ENCODE results near the gene PON1.

PON1 gene

GRCh38 chr7:95267754-95268153, 56.6 kb downstream of the PON1 start:
- no peaks in the 10 kb centered on the region for H3K36me3 ChIP-seq (ENCODE audit: control insufficient read depth, insufficient read depth, low read length)
- no peak overlapping the region for H3K27ac ChIP-seq (ENCODE audit: low read depth, low read length)
- H3K9ac ChIP-seq (ENCODE audit: low read length) = no peak overlapping the region
- no peaks in the 10 kb centered on the region for H3K4me1 ChIP-seq (ENCODE audit: control insufficient read depth, insufficient read depth, low read length)
- H3K27me3 ChIP-seq (ENCODE audit: control insufficient read depth, insufficient read depth, low read length) = no peaks in the 10 kb centered on the region
- H3K4me3 ChIP-seq (ENCODE audit: low read length) = no peak overlapping the region

- no peak overlapping the region for H3K27ac ChIP-seq (ENCODE audit: low read depth, low read length)
- no peaks in the 10 kb centered on the region for H3K36me3 ChIP-seq (ENCODE audit: control insufficient read depth, insufficient read depth, low read length)
- no peaks in the 10 kb centered on the region for H3K4me1 ChIP-seq (ENCODE audit: control insufficient read depth, insufficient read depth, low read length)
- no peak overlapping the region for H3K9ac ChIP-seq (ENCODE audit: low read length)
- no peak overlapping the region for H3K4me3 ChIP-seq (ENCODE audit: low read length)
- no peaks in the 10 kb centered on the region for H3K27me3 ChIP-seq (ENCODE audit: control insufficient read depth, insufficient read depth, low read length)
These were observed 58.7 kb downstream of the PON1 start for GRCh38 chr7:95265634-95266033.

GRCh38 chr7:95264363-95264891, 59.9 kb downstream of the PON1 start:
- no peaks in the 10 kb centered on the region for H3K36me3 ChIP-seq (ENCODE audit: control insufficient read depth, insufficient read depth, low read length)
- H3K4me1 ChIP-seq (ENCODE audit: control insufficient read depth, insufficient read depth, low read length) = no peaks in the 10 kb centered on the region
- no peaks in the 10 kb centered on the region for H3K27me3 ChIP-seq (ENCODE audit: control insufficient read depth, insufficient read depth, low read length)
- no peak overlapping the region for H3K9ac ChIP-seq (ENCODE audit: low read length)
- H3K4me3 ChIP-seq (ENCODE audit: low read length) = no peak overlapping the region
- no peak overlapping the region for H3K27ac ChIP-seq (ENCODE audit: low read depth, low read length)

- Histone ChIP-seq H3K27me3 (ENCODE audit: control insufficient read depth, insufficient read depth, low read length) (no peaks in the 10 kb centered on the region), H3K4me3 (ENCODE audit: low read length) (no peak overlapping the region), H3K36me3 (ENCODE audit: control insufficient read depth, insufficient read depth, low read length) (no peaks in the 10 kb centered on the region), H3K4me1 (ENCODE audit: control insufficient read depth, insufficient read depth, low read length) (no peaks in the 10 kb centered on the region), H3K27ac (ENCODE audit: low read depth, low read length) (no peak overlapping the region), H3K9ac (ENCODE audit: low read length) (no peak overlapping the region)
These were observed 60.5 kb downstream of the PON1 start for GRCh38 chr7:95263785-95264362.

- H3K27ac ChIP-seq (ENCODE audit: low read depth, low read length) = no peak overlapping the region
- no peaks in the 10 kb centered on the region for H3K36me3 ChIP-seq (ENCODE audit: control insufficient read depth, insufficient read depth, low read length)
- H3K4me3 ChIP-seq (ENCODE audit: low read length) = no peak overlapping the region
- H3K27me3 ChIP-seq (ENCODE audit: control insufficient read depth, insufficient read depth, low read length) = no peaks in the 10 kb centered on the region
- no peak overlapping the region for H3K9ac ChIP-seq (ENCODE audit: low read length)
- H3K4me1 ChIP-seq (ENCODE audit: control insufficient read depth, insufficient read depth, low read length) = no peaks in the 10 kb centered on the region
These were observed 61.5 kb downstream of the PON1 start for GRCh38 chr7:95262875-95263274.

- H3K27me3 ChIP-seq (ENCODE audit: control insufficient read depth, insufficient read depth, low read length) = no peaks in the 10 kb centered on the region
- no peaks in the 10 kb centered on the region for H3K4me1 ChIP-seq (ENCODE audit: control insufficient read depth, insufficient read depth, low read length)
These were observed 62.4 kb downstream of the PON1 start for GRCh38 chr7:95261895-95262415.

GRCh38 chr7:95255691-95256090, 68.6 kb downstream of the PON1 start:
- Histone ChIP-seq H3K4me3 (ENCODE audit: low read length) (no peak overlapping the region), H3K9ac (ENCODE audit: low read length) (no peak overlapping the region), H3K4me1 (ENCODE audit: control insufficient read depth, insufficient read depth, low read length) (no peaks in the 10 kb centered on the region), H3K27me3 (ENCODE audit: control insufficient read depth, insufficient read depth, low read length) (no peaks in the 10 kb centered on the region), H3K27ac (ENCODE audit: low read depth, low read length) (no peak overlapping the region), H3K36me3 (ENCODE audit: control insufficient read depth, insufficient read depth, low read length) (no peaks in the 10 kb centered on the region)

More at GRCh38 chr7:95261895-95262415, 62.4 kb downstream of the PON1 start:
- no peak overlapping the region for H3K4me3 ChIP-seq (ENCODE audit: low read length)
- no peak overlapping the region for H3K27ac ChIP-seq (ENCODE audit: low read depth, low read length)
- no peaks in the 10 kb centered on the region for H3K36me3 ChIP-seq (ENCODE audit: control insufficient read depth, insufficient read depth, low read length)
- H3K9ac ChIP-seq (ENCODE audit: low read length) = no peak overlapping the region

- no peak overlapping the region for H3K4me3 ChIP-seq (ENCODE audit: low read length)
- no peaks in the 10 kb centered on the region for H3K36me3 ChIP-seq (ENCODE audit: control insufficient read depth, insufficient read depth, low read length)
- H3K9ac ChIP-seq (ENCODE audit: low read length) = no peak overlapping the region
- H3K4me1 ChIP-seq (ENCODE audit: control insufficient read depth, insufficient read depth, low read length) = no peaks in the 10 kb centered on the region
- no peaks in the 10 kb centered on the region for H3K27me3 ChIP-seq (ENCODE audit: control insufficient read depth, insufficient read depth, low read length)
- no peak overlapping the region for H3K27ac ChIP-seq (ENCODE audit: low read depth, low read length)
These were observed 70.3 kb downstream of the PON1 start for GRCh38 chr7:95253986-95254385.

GRCh38 chr7:95251966-95252365, 72.4 kb downstream of the PON1 start:
- Histone ChIP-seq H3K4me3 (ENCODE audit: low read length) (no peak overlapping the region), H3K9ac (ENCODE audit: low read length) (no peak overlapping the region), H3K36me3 (ENCODE audit: control insufficient read depth, insufficient read depth, low read length) (no peaks in the 10 kb centered on the region), H3K27ac (ENCODE audit: low read depth, low read length) (no peak overlapping the region), H3K27me3 (ENCODE audit: control insufficient read depth, insufficient read depth, low read length) (no peaks in the 10 kb centered on the region), H3K4me1 (ENCODE audit: control insufficient read depth, insufficient read depth, low read length) (no peaks in the 10 kb centered on the region)

- Histone ChIP-seq H3K4me1 (ENCODE audit: control insufficient read depth, insufficient read depth, low read length) (no peaks in the 10 kb centered on the region), H3K27me3 (ENCODE audit: control insufficient read depth, insufficient read depth, low read length) (no peaks in the 10 kb centered on the region), H3K4me3 (ENCODE audit: low read length) (no peak overlapping the region), H3K9ac (ENCODE audit: low read length) (no peak overlapping the region), H3K36me3 (ENCODE audit: control insufficient read depth, insufficient read depth, low read length) (no peaks in the 10 kb centered on the region), H3K27ac (ENCODE audit: low read depth, low read length) (no peak overlapping the region)
These were observed 73.8 kb downstream of the PON1 start for GRCh38 chr7:95250571-95250970.

Data from rectal smooth muscle tissue (tissue), 1 donor.